ENCODE data around the gene MYOD1.

The MYOD1 gene

DNA sequence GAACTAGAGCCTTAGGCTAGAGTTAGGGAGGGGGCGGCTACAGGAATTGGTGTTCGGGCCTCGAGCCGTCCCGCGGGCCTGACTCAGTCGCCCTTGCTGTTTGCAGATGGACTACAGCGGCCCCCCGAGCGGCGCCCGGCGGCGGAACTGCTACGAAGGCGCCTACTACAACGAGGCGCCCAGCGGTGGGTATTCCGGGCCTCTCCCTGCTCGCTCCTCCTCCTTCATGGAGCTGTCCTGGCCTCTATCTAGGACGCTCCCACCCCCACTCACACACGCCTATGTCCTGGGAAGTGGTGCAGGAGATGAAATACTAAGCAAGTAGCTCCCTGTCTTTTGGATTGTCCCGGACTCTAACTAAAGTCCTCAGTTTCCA, 1.4 kb downstream of the MYOD1 start:
- TF ChIP-seq POLR2AphosphoS5 (IDR thresholded peaks at IDR 0.05; ENCODE audit: low read depth), result no peak
- TF ChIP-seq, protein P1, sequence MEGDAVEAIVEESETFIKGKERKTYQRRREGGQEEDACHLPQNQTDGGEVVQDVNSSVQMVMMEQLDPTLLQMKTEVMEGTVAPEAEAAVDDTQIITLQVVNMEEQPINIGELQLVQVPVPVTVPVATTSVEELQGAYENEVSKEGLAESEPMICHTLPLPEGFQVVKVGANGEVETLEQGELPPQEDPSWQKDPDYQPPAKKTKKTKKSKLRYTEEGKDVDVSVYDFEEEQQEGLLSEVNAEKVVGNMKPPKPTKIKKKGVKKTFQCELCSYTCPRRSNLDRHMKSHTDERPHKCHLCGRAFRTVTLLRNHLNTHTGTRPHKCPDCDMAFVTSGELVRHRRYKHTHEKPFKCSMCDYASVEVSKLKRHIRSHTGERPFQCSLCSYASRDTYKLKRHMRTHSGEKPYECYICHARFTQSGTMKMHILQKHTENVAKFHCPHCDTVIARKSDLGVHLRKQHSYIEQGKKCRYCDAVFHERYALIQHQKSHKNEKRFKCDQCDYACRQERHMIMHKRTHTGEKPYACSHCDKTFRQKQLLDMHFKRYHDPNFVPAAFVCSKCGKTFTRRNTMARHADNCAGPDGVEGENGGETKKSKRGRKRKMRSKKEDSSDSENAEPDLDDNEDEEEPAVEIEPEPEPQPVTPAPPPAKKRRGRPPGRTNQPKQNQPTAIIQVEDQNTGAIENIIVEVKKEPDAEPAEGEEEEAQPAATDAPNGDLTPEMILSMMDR (IDR thresholded peaks at IDR 0.05; ENCODE audit: insufficient read depth, low read length), result no peak
- TF ChIP-seq, protein P2, sequence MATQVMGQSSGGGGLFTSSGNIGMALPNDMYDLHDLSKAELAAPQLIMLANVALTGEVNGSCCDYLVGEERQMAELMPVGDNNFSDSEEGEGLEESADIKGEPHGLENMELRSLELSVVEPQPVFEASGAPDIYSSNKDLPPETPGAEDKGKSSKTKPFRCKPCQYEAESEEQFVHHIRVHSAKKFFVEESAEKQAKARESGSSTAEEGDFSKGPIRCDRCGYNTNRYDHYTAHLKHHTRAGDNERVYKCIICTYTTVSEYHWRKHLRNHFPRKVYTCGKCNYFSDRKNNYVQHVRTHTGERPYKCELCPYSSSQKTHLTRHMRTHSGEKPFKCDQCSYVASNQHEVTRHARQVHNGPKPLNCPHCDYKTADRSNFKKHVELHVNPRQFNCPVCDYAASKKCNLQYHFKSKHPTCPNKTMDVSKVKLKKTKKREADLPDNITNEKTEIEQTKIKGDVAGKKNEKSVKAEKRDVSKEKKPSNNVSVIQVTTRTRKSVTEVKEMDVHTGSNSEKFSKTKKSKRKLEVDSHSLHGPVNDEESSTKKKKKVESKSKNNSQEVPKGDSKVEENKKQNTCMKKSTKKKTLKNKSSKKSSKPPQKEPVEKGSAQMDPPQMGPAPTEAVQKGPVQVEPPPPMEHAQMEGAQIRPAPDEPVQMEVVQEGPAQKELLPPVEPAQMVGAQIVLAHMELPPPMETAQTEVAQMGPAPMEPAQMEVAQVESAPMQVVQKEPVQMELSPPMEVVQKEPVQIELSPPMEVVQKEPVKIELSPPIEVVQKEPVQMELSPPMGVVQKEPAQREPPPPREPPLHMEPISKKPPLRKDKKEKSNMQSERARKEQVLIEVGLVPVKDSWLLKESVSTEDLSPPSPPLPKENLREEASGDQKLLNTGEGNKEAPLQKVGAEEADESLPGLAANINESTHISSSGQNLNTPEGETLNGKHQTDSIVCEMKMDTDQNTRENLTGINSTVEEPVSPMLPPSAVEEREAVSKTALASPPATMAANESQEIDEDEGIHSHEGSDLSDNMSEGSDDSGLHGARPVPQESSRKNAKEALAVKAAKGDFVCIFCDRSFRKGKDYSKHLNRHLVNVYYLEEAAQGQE (IDR thresholded peaks at IDR 0.05; ENCODE audit: insufficient replicate concordance, low read depth), result no peak
- no peak for TF ChIP-seq GABPA (IDR thresholded peaks at IDR 0.05; ENCODE audit: low read depth)
- no peak for TF ChIP-seq SPI1 (IDR thresholded peaks at IDR 0.05; ENCODE audit: borderline replicate concordance, low read depth)
- Histone ChIP-seq H3K27me3 (ENCODE audit: insufficient read depth, poor library complexity, severe bottlenecking) (peaks cover 52% of the 10 kb centered on the region), H3K27ac (replicated peaks) (no peak overlapping the region), H3K4me3 (replicated peaks; ENCODE audit: insufficient read depth, low read length) (no peak overlapping the region)
- DNase-seq (ENCODE audit: low read depth in 1 of 2, low spot score in 1 of 2), result no peak

DNA sequence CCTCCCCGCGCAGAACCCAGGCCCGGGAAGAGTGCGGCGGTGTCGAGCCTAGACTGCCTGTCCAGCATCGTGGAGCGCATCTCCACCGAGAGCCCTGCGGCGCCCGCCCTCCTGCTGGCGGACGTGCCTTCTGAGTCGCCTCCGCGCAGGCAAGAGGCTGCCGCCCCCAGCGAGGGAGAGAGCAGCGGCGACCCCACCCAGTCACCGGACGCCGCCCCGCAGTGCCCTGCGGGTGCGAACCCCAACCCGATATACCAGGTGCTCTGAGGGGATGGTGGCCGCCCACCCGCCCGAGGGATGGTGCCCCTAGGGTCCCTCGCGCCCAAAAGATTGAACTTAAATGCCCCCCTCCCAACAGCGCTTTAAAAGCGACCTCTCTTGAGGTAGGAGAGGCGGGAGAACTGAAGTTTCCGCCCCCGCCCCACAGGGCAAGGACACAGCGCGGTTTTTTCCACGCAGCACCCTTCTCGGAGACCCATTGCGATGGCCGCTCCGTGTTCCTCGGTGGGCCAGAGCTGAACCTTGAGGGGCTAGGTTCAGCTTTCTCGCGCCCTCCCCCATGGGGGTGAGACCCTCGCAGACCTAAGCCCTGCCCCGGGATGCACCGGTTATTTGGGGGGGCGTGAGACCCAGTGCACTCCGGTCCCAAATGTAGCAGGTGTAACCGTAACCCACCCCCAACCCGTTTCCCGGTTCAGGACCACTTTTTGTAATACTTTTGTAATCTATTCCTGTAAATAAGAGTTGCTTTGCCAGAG, 2.0 kb downstream of the MYOD1 start:
- no peak for DNase-seq (ENCODE audit: low read depth in 1 of 2, low spot score in 1 of 2)
- Histone ChIP-seq H3K27ac (replicated peaks) (no peak overlapping the region), H3K27me3 (ENCODE audit: insufficient read depth, poor library complexity, severe bottlenecking) (peaks cover 50% of the 10 kb centered on the region), H3K4me3 (replicated peaks; ENCODE audit: insufficient read depth, low read length) (no peak overlapping the region)
- TF ChIP-seq, protein P1 (IDR thresholded peaks at IDR 0.05; ENCODE audit: insufficient read depth, low read length), result no peak
- TF ChIP-seq, protein P2 (IDR thresholded peaks at IDR 0.05; ENCODE audit: insufficient replicate concordance, low read depth), result no peak
- TF ChIP-seq GABPA (IDR thresholded peaks at IDR 0.05; ENCODE audit: low read depth) (no peak), SPI1 (IDR thresholded peaks at IDR 0.05; ENCODE audit: borderline replicate concordance, low read depth) (no peak), POLR2AphosphoS5 (IDR thresholded peaks at IDR 0.05; ENCODE audit: low read depth) (no peak)

DNA sequence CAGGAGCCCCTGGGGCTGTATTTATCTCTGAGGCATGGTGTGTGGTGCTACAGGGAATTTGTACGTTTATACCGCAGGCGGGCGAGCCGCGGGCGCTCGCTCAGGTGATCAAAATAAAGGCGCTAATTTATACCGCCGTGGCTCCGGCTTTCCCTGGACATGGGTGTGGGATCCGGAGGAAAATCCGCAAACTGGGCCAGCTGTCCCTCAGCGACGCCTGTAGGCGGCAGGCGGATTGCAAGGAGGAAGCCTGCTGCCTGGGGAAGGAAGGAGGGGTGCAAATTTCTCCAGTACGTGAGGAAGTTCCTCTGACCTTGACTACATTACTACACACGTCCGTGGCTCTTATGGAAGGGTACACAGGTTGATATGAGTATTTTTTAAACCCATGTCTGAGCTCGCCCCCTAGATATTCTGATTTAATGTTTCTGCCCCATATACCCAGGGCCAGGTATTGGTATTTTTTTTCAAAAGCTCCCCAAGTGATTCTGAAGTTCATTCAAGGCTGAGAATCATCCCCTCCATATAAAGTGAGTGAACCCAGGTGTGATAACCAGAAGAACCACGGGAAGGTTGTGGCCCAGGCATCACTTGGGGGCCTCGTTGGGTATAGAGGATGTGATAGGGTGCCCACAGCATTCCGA, 2.8 kb downstream of the MYOD1 start:
- DNase-seq (ENCODE audit: low read depth in 1 of 2, low spot score in 1 of 2), result peak in 1 of 2 experiments; percentile 51
- TF ChIP-seq, protein P1 (IDR thresholded peaks at IDR 0.05; ENCODE audit: insufficient read depth, low read length), result peak; percentile 26
- TF ChIP-seq, protein P2 (IDR thresholded peaks at IDR 0.05; ENCODE audit: insufficient replicate concordance, low read depth), result no peak
- H3K27me3 ChIP-seq (ENCODE audit: insufficient read depth, poor library complexity, severe bottlenecking), result peaks cover 47% of the 10 kb centered on the region
- H3K27ac ChIP-seq (replicated peaks), result no peak overlapping the region
- H3K4me3 ChIP-seq (replicated peaks; ENCODE audit: insufficient read depth, low read length), result no peak overlapping the region
